Measurements from ENCODE around the gene PTCSC3. TPM values are rescaled to one million over a fixed set of nuclear protein-coding genes. Genes with fewer than 3 reads are reported as not detected.

PTCSC3 gene
- total and polyA plus RNA-seq, 2 of the 13 experiments (the other 11 are each of a cell fraction or from before 2014, with no cell fraction given), result not detected

- no peak for TF ChIP-seq FOXO4 (CRISPR knock-in tag; conservative IDR thresholded peaks at IDR 0.05)
- TF ChIP-seq IRF1 (CRISPR knock-in tag; IDR thresholded peaks at IDR 0.05; ENCODE audit: low read depth), result no peak
- TF ChIP-seq ZBTB42 (CRISPR knock-in tag; IDR thresholded peaks at IDR 0.05), result no peak
- peak; percentile 93 for TF ChIP-seq CREM (IDR thresholded peaks at IDR 0.05)
- TF ChIP-seq CREM (CRISPR knock-in tag; IDR thresholded peaks at IDR 0.05), result no peak
- no peak for TF ChIP-seq TSC22D2 (CRISPR knock-in tag; IDR thresholded peaks at IDR 0.05; ENCODE audit: borderline replicate concordance)
- no peak for TF ChIP-seq NFYB (CRISPR knock-in tag; IDR thresholded peaks at IDR 0.05)
- TF ChIP-seq KMT2A (CRISPR knock-in tag; IDR thresholded peaks at IDR 0.05), result no peak
- no peak for TF ChIP-seq ZNF333 (CRISPR knock-in tag; IDR thresholded peaks at IDR 0.05; ENCODE audit: borderline replicate concordance)
- TF ChIP-seq HOMEZ (CRISPR knock-in tag; IDR thresholded peaks at IDR 0.05; ENCODE audit: low read depth), result no peak
- peak; percentile 91 for TF ChIP-seq GATAD2A (CRISPR knock-in tag; IDR thresholded peaks at IDR 0.05)
- no peak for TF ChIP-seq ZNF558 (CRISPR knock-in tag; IDR thresholded peaks at IDR 0.05; ENCODE audit: borderline replicate concordance)
- TF ChIP-seq ZNF629 (CRISPR knock-in tag; conservative IDR thresholded peaks at IDR 0.05), result no peak
- TF ChIP-seq ZBTB40 (IDR thresholded peaks at IDR 0.05), result no peak
- no peak for TF ChIP-seq ZBTB40 (CRISPR knock-in tag; IDR thresholded peaks at IDR 0.05)
- no peak for TF ChIP-seq POLR2AphosphoS5 (IDR thresholded peaks at IDR 0.05; ENCODE audit: low read depth, low read length)
- TF ChIP-seq ZNF564 (CRISPR knock-in tag; IDR thresholded peaks at IDR 0.05), result peak; percentile 56; the same call in 1 of the 2 replicates
- TF ChIP-seq GFI1 (CRISPR knock-in tag; IDR thresholded peaks at IDR 0.05; ENCODE audit: borderline replicate concordance), result peak; percentile 95
- TF ChIP-seq ZNF652 (CRISPR knock-in tag; IDR thresholded peaks at IDR 0.05; ENCODE audit: borderline replicate concordance, low read depth), result peak; percentile 83
These were observed 32.3 kb upstream of the PTCSC3 start (continued) for GRCh38 chr14:36208690-36209278.

All from HepG2 (cell line).